ENCODE measurements around the gene DPH7. TPM values are rescaled to one million over a fixed set of nuclear protein-coding genes. Genes with fewer than 3 reads are reported as not detected.
"Not testable (repeated sequence)": the region's sequence is repeated elsewhere in the genome, so short reads cannot be mapped to it uniquely, and the experiment has no call there.

DPH7 gene
- total RNA-seq = 10 to 100 TPM; 44.4 to 46.5 TPM

DNA sequence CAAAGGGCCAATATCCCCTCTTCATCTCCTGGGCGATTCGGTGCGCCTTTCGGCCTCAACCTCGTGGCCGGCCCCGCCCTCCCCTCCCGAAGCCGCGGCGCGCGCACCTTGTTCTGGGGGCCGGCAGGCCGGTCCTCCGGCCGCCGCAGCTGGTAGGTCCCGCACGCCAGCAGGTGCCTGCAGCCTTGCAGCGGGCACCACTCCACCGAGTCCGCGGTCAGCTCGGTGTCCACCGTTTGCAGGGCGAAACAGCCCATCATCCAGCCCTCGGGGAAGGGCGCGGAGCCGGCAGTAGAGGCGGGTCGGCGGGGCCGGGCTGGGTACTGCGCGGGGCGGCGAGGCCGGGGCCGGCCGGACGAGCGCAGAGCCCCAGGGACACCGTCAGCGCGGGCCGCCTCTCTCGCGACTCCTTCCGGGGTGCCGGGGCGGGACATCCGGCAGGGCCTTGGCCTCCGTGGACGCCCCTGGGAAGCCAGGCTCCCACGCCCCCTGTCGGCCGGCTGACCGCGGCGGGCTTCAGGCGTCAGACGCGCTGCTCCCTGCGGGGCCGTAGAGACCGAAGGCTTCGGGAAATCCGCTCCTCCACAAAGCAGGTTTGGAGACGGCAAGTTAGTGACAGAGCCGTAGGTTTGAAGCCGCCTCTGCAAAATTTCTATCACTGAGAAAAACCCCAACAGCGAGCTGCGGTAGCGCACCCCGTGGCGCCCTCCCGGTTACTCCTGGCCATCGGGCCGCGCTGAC, at the start of gene DPH7:
Gene DPH7, minus strand, starts transcription at position 408 of the 741 bp plus-strand sequence. Its CDS starts 148 bp downstream, at position 260.
- Histone ChIP-seq H3K27me3 (no peaks in the 10 kb centered on the region), H3K36me3 (replicated peaks in 1 of 2; ENCODE audit: insufficient read depth in 1 of 2, low read depth in 2 of 2) (peaks cover 0 to 9% of the 10 kb centered on the region in 2 donors), H3K4me1 (peaks cover 30% of the 10 kb centered on the region), H3K9me3 (no peaks in the 10 kb centered on the region), H3K4me3 (peak within 1 kb of the TSS; percentile 78 to 99), H3K27ac (peak within 1 kb of the TSS; percentile 64 to 93 (median 76))
- intact Hi-C loops (cut with DNase I) = no loop called here
- peak; percentile 94 to 97 (median 96) for DNase-seq
- TF ChIP-seq POLR2A (IDR thresholded peaks at IDR 0.05) = peak; percentile 74 to 81 (median 77)
- TF ChIP-seq, protein P1, sequence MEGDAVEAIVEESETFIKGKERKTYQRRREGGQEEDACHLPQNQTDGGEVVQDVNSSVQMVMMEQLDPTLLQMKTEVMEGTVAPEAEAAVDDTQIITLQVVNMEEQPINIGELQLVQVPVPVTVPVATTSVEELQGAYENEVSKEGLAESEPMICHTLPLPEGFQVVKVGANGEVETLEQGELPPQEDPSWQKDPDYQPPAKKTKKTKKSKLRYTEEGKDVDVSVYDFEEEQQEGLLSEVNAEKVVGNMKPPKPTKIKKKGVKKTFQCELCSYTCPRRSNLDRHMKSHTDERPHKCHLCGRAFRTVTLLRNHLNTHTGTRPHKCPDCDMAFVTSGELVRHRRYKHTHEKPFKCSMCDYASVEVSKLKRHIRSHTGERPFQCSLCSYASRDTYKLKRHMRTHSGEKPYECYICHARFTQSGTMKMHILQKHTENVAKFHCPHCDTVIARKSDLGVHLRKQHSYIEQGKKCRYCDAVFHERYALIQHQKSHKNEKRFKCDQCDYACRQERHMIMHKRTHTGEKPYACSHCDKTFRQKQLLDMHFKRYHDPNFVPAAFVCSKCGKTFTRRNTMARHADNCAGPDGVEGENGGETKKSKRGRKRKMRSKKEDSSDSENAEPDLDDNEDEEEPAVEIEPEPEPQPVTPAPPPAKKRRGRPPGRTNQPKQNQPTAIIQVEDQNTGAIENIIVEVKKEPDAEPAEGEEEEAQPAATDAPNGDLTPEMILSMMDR (IDR thresholded peaks at IDR 0.05) = peak; percentile 88 to 98 (median 94)
- peak; percentile 97 for ATAC-seq
- WGBS, 2 donors = 1 to 12% methylated on average over 18 to 62 of the region's 82 CpGs

DNA sequence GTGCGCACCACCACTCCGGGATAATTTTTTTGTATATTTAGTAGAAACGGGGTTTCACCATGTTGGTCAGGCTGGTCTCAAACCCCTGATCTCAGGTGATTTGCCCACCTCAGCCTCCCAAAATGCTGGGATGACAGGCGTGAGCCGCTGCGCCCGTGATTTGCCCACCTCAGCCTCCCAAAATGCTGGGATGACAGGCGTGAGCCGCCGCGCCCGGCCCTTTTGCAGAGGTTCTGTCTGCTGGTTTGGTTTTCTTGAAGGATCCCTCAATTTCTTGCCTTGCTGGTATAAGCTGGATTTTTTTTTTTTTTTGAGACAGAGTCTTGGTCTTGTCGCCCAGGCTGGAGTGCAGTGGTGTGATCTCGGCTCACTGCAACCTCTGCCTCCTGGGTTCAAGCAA, 48.7 kb upstream of the DPH7 start:
- H3K9me3 ChIP-seq; H3K27me3 ChIP-seq; H3K27ac ChIP-seq; H3K36me3 ChIP-seq (replicated peaks in 1 of 2; ENCODE audit: insufficient read depth in 1 of 2, low read depth in 2 of 2); ATAC-seq; H3K4me3 ChIP-seq; intact Hi-C loops (cut with DNase I); DNase-seq: not testable (repeated sequence)
- peaks cover 18% of the 10 kb centered on the region for H3K4me1 ChIP-seq
- WGBS, 2 donors = 94 to 97% methylated on average over 14 of the region's 14 CpGs

DNA sequence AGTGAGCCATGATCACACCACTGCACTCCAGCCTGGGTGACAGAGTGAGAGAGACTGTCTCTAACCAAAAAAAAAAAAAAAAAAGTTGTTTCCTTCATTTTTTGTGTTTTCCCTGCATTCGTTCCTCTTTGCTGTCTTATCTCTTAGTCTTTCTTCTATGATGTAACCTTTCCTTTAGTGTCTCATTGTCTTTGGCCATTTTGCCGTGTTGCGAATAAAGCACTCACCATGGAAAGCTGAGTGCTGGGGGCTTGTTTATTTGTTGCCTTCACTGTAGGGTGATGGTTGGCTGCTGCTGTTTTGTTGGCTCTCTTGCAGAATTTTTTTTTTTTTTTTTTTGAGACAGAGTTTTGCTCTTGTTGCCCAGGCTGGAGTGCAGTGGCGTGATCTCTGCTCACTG, 47.7 kb upstream of the DPH7 start:
- Histone ChIP-seq H3K27ac (no peak overlapping the region), H3K4me1 (peaks cover 18% of the 10 kb centered on the region), H3K9me3 (no peaks in the 10 kb centered on the region), H3K27me3 (no peaks in the 10 kb centered on the region), H3K4me3 (no peak overlapping the region), H3K36me3 (replicated peaks in 1 of 2; ENCODE audit: insufficient read depth in 1 of 2, low read depth in 2 of 2) (no peaks in the 10 kb centered on the region)
- intact Hi-C loops (cut with DNase I) = no loop called here
- 84 to 86% methylated on average over 4 of the region's 4 CpGs for WGBS, 2 donors
- no peak for TF ChIP-seq POLR2A (IDR thresholded peaks at IDR 0.05)
- TF ChIP-seq, protein P1 (IDR thresholded peaks at IDR 0.05) = no peak
- DNase-seq = no peak
- no peak for ATAC-seq

DNA sequence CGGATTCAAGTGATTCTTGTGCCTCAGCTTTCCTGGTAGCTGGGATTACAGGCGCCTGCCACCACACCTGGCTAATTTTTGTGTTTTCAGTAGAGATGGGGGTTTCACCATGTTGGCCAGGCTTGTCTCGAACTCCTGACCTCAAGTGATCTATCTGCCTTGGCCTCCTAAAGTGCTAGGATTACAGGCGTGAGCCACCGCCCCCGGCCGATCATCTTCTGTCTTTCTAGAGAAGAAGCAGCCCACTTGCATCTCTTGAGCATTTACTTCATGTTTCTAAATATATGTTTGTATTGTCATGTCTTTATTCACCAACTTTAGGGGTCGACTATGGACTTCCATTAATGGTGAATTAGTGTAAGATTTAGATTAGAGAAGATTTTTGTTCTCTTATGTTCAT, 43.5 kb upstream of the DPH7 start:
- H3K27me3 ChIP-seq; DNase-seq; ATAC-seq; H3K4me3 ChIP-seq; H3K27ac ChIP-seq; intact Hi-C loops (cut with DNase I); H3K9me3 ChIP-seq; H3K36me3 ChIP-seq (replicated peaks in 1 of 2; ENCODE audit: insufficient read depth in 1 of 2, low read depth in 2 of 2): not testable (repeated sequence)
- WGBS, 2 donors = 89 to 91% methylated on average over 7 of the region's 8 CpGs
- peaks cover 17% of the 10 kb centered on the region for H3K4me1 ChIP-seq

DNA sequence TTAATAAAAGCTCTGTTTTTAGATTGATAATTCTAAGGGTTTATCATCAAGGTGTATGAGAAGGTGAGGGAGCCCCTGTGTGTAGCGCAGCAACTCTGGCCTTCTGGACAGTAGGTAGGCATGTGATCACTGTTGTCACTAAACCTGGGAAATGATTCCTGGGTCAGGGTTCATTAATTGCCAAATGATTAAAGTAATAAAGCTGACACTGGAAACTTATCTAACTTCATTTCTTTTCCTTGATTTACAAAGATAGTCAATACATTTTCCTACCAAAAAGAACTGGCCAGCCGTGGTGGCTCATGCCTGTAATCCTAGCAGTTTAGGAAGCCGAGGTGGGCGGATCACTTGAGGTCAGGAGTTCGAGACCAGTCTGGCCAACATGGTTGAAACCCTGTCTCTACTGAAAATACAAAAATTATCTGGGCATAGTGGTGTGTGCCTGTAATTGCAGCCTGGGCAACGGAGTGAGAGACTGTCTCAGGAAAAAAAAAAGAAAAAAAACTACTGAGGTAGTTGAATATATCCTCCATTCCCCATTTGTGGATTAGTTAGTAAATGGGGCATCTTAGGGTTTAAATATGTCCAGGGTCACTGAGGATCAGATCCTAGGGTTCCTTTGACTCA, 42.5 kb upstream of the DPH7 start:
- WGBS, 2 donors = 63 to 65% methylated on average over 6 of the region's 6 CpGs
- ATAC-seq (no peak), DNase-seq (no peak)

More for the DNA sequence above, 42.5 kb upstream of the DPH7 start:
- no peaks in the 10 kb centered on the region for H3K36me3 ChIP-seq (replicated peaks in 1 of 2; ENCODE audit: insufficient read depth in 1 of 2, low read depth in 2 of 2)
- no peak for TF ChIP-seq POLR2A (IDR thresholded peaks at IDR 0.05)
- TF ChIP-seq, protein P1 (IDR thresholded peaks at IDR 0.05) = peak in 4 of 7 experiments; percentile 10 to 38 (median 27)
- peaks cover 20% of the 10 kb centered on the region for H3K4me1 ChIP-seq
- no peak overlapping the region for H3K4me3 ChIP-seq
- H3K27ac ChIP-seq = no peak overlapping the region
- H3K27me3 ChIP-seq = no peaks in the 10 kb centered on the region
- no peaks in the 10 kb centered on the region for H3K9me3 ChIP-seq
- intact Hi-C loops (cut with DNase I) = no loop called here
